ENCODE results near the gene SYT9. TPM values are rescaled to one million over a fixed set of nuclear protein-coding genes. Genes with fewer than 3 reads are reported as not detected.

SYT9 gene
- total and polyA plus RNA-seq, 9 of the 15 experiments (the other 6 are each of a cell fraction or from before 2014, with no cell fraction given), result 0.01 TPM; not detected in 8

- no peaks in the 10 kb centered on the region for H3K9me3 ChIP-seq (replicated peaks; ENCODE audit: control insufficient read depth, insufficient read depth, low read depth, low read length)
- FAIRE-seq (no peak), ATAC-seq (no peak), DNase-seq (ENCODE audit: extremely low read depth in 1 of 4, low spot score in 3 of 4) (no peak)
- H2AFZ ChIP-seq (ENCODE audit: low read depth, low read length), result no peak overlapping the region
- POLR2A ChIA-PET, result no interaction called here
- H3K79me2 ChIP-seq (ENCODE audit: control insufficient read depth, insufficient read depth, low read length), result no peaks in the 10 kb centered on the region
- WGBS (ENCODE audit: insufficient coverage, low coverage, missing lambda C conversion rate), result 3% methylated on average over 4 of the region's 4 CpGs
- BruUV-seq (replicated peaks), result no TSS peak
- in situ Hi-C loops (cut with MboI) (no loop called here), intact Hi-C loops (cut with micrococcal nuclease) (no loop called here)
- CTCF ChIA-PET (ENCODE audit: low intra/inter-chr PET ratio), result no interaction called here
- TF ChIP-seq POLR3A (IDR thresholded peaks at IDR 0.05; ENCODE audit: borderline replicate concordance, extremely low read depth, insufficient read depth, insufficient read length) (no peak), ZNF431 (CRISPR knock-in tag; IDR thresholded peaks at IDR 0.05) (no peak), POLR3G (IDR thresholded peaks at IDR 0.05; ENCODE audit: extremely low read depth, insufficient read length, insufficient replicate concordance) (no peak), ARID3A (IDR thresholded peaks at IDR 0.05; ENCODE audit: borderline replicate concordance, low read depth, low read length) (no peak), ZEB2 (IDR thresholded peaks at IDR 0.05) (no peak), ZNF133 (CRISPR knock-in tag; IDR thresholded peaks at IDR 0.05) (no peak), CEBPZ (IDR thresholded peaks at IDR 0.05; ENCODE audit: borderline replicate concordance, low read depth, low read length) (no peak), POU5F1 (IDR thresholded peaks at IDR 0.05; ENCODE audit: borderline replicate concordance, low read depth, low read length, partially characterized antibody) (no peak), RBM22 (IDR thresholded peaks at IDR 0.05; ENCODE audit: low read depth, low read length, poor library complexity, severe bottlenecking) (no peak), USF2 (CRISPR knock-in tag; IDR thresholded peaks at IDR 0.05) (no peak)
- TF ChIP-seq, protein P1, sequence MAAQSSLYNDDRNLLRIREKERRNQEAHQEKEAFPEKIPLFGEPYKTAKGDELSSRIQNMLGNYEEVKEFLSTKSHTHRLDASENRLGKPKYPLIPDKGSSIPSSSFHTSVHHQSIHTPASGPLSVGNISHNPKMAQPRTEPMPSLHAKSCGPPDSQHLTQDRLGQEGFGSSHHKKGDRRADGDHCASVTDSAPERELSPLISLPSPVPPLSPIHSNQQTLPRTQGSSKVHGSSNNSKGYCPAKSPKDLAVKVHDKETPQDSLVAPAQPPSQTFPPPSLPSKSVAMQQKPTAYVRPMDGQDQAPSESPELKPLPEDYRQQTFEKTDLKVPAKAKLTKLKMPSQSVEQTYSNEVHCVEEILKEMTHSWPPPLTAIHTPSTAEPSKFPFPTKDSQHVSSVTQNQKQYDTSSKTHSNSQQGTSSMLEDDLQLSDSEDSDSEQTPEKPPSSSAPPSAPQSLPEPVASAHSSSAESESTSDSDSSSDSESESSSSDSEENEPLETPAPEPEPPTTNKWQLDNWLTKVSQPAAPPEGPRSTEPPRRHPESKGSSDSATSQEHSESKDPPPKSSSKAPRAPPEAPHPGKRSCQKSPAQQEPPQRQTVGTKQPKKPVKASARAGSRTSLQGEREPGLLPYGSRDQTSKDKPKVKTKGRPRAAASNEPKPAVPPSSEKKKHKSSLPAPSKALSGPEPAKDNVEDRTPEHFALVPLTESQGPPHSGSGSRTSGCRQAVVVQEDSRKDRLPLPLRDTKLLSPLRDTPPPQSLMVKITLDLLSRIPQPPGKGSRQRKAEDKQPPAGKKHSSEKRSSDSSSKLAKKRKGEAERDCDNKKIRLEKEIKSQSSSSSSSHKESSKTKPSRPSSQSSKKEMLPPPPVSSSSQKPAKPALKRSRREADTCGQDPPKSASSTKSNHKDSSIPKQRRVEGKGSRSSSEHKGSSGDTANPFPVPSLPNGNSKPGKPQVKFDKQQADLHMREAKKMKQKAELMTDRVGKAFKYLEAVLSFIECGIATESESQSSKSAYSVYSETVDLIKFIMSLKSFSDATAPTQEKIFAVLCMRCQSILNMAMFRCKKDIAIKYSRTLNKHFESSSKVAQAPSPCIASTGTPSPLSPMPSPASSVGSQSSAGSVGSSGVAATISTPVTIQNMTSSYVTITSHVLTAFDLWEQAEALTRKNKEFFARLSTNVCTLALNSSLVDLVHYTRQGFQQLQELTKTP (IDR thresholded peaks at IDR 0.05; ENCODE audit: low read depth in 1 of 2, partially characterized antibody in 2 of 2), result no peak
- H3K36me3 ChIP-seq (ENCODE audit: control insufficient read depth, insufficient read depth, low read length), result no peaks in the 10 kb centered on the region
- no peak overlapping the region for H3K27ac ChIP-seq (ENCODE audit: extremely low read depth, low read depth, low read length)
- no peaks in the 10 kb centered on the region; the same call in 1 of the 2 replicates for H4K20me1 ChIP-seq (replicated peaks; ENCODE audit: control insufficient read depth, insufficient read depth, low read length)
- H3K9ac ChIP-seq (ENCODE audit: insufficient read depth in 1 of 2, low read depth in 2 of 2, low read length in 2 of 2), result no peak overlapping the region
- H3K4me1 ChIP-seq (replicated peaks in 1 of 2; ENCODE audit: control insufficient read depth in 2 of 2, insufficient read depth in 2 of 2, low read length in 2 of 2), result peaks cover 0 to 3% of the 10 kb centered on the region in 2 experiments; a peak in 2 of 5 replicates
- H3K4me3 ChIP-seq, result no peak overlapping the region
- no peak overlapping the region for H3K4me2 ChIP-seq (ENCODE audit: insufficient read depth, low read length)
- peaks cover 0 to 8% of the 10 kb centered on the region in 2 experiments; a peak in 2 of 5 replicates for H3K27me3 ChIP-seq (ENCODE audit: control insufficient read depth in 2 of 2, insufficient read depth in 2 of 2, low read length in 2 of 2)
- no peaks in the 10 kb centered on the region for H3K9me1 ChIP-seq (ENCODE audit: control insufficient read depth, insufficient read depth, low read length)
Observed at GRCh38 chr11:7498193-7498592, 246.5 kb downstream of the SYT9 start.
